K562 (cell line): ENCODE results near the gene FSTL4.

Source experiments
- ATF6 ChIP-seq: sonication (generic); formaldehyde crosslinking; IDR thresholded peaks from 2 replicates; pipeline ENCODE4 v1.4.0; 2020; ENCODE audit warnings: mild to moderate bottlenecking, missing genetic modification reagents
- FOXM1 ChIP-seq, 2 experiments: fragments of 450-650 bp in 1 of 2; sonication (generic) in 1 of 2; formaldehyde crosslinking in 1 of 2; IDR thresholded peaks; 2 replicates each; pipeline versions ENCODE4 v1.6.1 to v1.9.0; 2017 to 2022; ENCODE audit warnings: low read depth in 2 of 2, mild to moderate bottlenecking in 2 of 2, missing genetic modification reagents in 1 of 2, moderate library complexity in 1 of 2
- MTF1 ChIP-seq: fragments of 250-450 bp; sonication (Bioruptor Pico); IDR thresholded peaks from 2 replicates; pipeline ENCODE4 v1.9.0; 2021; ENCODE audit warnings: moderate library complexity, mild to moderate bottlenecking, inconsistent platforms, borderline replicate concordance
- POLR2A ChIP-seq: fragments of 450-650 bp; conservative IDR thresholded peaks from 2 replicates; pipeline ENCODE4 v1.6.1; 2016
- USF1 ChIP-seq: sonication (generic); formaldehyde crosslinking; IDR thresholded peaks from 2 replicates; pipeline ENCODE4 v1.9.0; 2022; ENCODE audit warnings: mild to moderate bottlenecking, missing genetic modification reagents
- ZNF280A ChIP-seq: fragments of 450-650 bp; IDR thresholded peaks from 2 replicates; pipeline ENCODE4 v1.6.1; 2018; ENCODE audit warnings: mild to moderate bottlenecking, low read depth; ENCODE audit not compliant: partially characterized antibody
- TF ChIP-seq, protein P1 (sequence below), 3 experiments: fragments of 200-800 bp in 1 of 3; fragments of 250-450 bp in 1 of 3; fragments of 450-650 bp in 1 of 3; sonication (Bioruptor Pico) in 1 of 3; sonication (Bioruptor generic) in 1 of 3; formaldehyde crosslinking in 1 of 3; IDR thresholded peaks; 2 replicates each; pipeline versions ENCODE4 v1.6.1 to v1.8.0; 2016 to 2022; ENCODE audit warnings: mild to moderate bottlenecking in 2 of 3, missing genetic modification characterization in 2 of 3, missing compliant biosample characterization in 1 of 3, moderate library complexity in 1 of 3
- TF ChIP-seq, protein P2 (sequence below): sonication (generic); formaldehyde crosslinking; IDR thresholded peaks from 2 replicates; pipeline ENCODE4 v1.9.0; 2022; ENCODE audit warnings: mild to moderate bottlenecking, missing genetic modification reagents

GRCh38 chr5:133519191-133519590 lies 93.2 kb downstream of the FSTL4 start:
- TF ChIP-seq FOXM1 (IDR thresholded peaks at IDR 0.05; ENCODE audit: low read depth): no peak
- no peak for TF ChIP-seq FOXM1 (CRISPR knock-in tag; IDR thresholded peaks at IDR 0.05; ENCODE audit: low read depth)
- TF ChIP-seq MTF1: no peak
- no peak for TF ChIP-seq POLR2A
- TF ChIP-seq, protein P1, sequence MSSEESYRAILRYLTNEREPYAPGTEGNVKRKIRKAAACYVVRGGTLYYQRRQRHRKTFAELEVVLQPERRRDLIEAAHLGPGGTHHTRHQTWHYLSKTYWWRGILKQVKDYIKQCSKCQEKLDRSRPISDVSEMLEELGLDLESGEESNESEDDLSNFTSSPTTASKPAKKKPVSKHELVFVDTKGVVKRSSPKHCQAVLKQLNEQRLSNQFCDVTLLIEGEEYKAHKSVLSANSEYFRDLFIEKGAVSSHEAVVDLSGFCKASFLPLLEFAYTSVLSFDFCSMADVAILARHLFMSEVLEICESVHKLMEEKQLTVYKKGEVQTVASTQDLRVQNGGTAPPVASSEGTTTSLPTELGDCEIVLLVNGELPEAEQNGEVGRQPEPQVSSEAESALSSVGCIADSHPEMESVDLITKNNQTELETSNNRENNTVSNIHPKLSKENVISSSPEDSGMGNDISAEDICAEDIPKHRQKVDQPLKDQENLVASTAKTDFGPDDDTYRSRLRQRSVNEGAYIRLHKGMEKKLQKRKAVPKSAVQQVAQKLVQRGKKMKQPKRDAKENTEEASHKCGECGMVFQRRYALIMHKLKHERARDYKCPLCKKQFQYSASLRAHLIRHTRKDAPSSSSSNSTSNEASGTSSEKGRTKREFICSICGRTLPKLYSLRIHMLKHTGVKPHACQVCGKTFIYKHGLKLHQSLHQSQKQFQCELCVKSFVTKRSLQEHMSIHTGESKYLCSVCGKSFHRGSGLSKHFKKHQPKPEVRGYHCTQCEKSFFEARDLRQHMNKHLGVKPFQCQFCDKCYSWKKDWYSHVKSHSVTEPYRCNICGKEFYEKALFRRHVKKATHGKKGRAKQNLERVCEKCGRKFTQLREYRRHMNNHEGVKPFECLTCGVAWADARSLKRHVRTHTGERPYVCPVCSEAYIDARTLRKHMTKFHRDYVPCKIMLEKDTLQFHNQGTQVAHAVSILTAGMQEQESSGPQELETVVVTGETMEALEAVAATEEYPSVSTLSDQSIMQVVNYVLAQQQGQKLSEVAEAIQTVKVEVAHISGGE (CRISPR knock-in tag; IDR thresholded peaks at IDR 0.05): no peak
- TF ChIP-seq USF1 (CRISPR knock-in tag): no peak
- TF ChIP-seq ATF6 (CRISPR knock-in tag): no peak
- no peak for TF ChIP-seq ZNF280A
- TF ChIP-seq, protein P2, sequence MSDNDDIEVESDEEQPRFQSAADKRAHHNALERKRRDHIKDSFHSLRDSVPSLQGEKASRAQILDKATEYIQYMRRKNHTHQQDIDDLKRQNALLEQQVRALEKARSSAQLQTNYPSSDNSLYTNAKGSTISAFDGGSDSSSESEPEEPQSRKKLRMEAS: no peak
